HFF-Myc (cell line): ENCODE data around the gene CDC45.

ENCODE experiments used
- DNase-seq: peaks from one replicate; pipeline ENCODE4 v3.0.0-alpha.2; 2011; ENCODE audit warnings: low read depth; ENCODE audit errors: extremely low read depth
- H3K4me3 ChIP-seq: replicated peaks from 2 replicates; pipeline ENCODE4 v1.5.1; 2011; ENCODE audit warnings: low read depth, mild to moderate bottlenecking, control low read depth, low read length
- TF ChIP-seq, protein P1 (sequence below): IDR thresholded peaks from 2 replicates; pipeline ENCODE4 v1.5.1; 2012; ENCODE audit warnings: mild to moderate bottlenecking, low read depth, low read length, control low read depth; ENCODE audit errors: missing control alignments

CDC45 gene

DNA sequence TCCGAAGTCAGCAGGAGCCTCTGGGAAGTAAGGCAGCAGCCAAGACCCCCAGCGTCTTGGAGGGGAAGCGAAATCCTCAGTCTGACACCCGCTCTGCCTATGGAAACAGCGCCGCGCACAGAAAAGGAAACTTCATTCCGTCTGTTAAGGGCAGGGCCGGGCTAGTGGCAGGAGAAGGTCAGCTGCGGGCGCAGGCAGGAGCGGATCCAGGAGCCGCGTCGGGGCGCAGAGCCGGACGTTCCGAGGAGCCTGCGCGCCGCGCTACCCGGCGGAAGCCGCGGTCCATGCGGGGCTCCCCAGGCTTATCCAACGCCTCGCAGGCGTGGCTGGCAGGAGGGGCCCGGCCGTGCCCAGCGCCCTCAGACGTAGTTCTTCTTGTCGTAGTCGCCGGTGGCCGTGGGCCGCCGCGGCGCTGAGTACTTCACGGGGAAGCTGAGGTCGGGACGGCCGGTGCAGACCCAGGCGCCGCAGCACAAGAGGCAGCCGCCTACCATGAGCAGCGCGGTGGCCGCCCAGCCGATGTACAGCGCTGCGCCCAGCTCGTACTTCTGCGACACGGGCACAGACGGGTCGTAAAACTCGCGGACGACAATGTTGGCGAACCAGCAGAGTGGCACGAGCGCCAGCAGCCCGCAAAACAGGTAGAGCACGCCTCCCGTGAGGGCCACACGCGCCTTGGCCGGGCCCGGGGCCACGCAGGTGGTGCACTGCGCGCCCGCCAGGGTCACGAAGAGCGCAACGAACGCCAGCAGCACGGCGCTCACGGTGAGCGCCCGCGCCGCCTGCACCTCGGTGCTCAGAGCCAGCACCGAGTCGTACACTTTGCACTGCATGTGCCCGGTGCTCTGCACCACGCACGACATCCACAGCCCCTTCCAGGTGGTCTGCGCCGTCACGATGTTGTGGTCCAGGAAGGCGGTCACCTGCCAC lies 43.8 kb downstream of the CDC45 start:
- TF ChIP-seq, protein P1, sequence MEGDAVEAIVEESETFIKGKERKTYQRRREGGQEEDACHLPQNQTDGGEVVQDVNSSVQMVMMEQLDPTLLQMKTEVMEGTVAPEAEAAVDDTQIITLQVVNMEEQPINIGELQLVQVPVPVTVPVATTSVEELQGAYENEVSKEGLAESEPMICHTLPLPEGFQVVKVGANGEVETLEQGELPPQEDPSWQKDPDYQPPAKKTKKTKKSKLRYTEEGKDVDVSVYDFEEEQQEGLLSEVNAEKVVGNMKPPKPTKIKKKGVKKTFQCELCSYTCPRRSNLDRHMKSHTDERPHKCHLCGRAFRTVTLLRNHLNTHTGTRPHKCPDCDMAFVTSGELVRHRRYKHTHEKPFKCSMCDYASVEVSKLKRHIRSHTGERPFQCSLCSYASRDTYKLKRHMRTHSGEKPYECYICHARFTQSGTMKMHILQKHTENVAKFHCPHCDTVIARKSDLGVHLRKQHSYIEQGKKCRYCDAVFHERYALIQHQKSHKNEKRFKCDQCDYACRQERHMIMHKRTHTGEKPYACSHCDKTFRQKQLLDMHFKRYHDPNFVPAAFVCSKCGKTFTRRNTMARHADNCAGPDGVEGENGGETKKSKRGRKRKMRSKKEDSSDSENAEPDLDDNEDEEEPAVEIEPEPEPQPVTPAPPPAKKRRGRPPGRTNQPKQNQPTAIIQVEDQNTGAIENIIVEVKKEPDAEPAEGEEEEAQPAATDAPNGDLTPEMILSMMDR, result no peak
- no peak overlapping the region for H3K4me3 ChIP-seq
- no peak for DNase-seq

DNA sequence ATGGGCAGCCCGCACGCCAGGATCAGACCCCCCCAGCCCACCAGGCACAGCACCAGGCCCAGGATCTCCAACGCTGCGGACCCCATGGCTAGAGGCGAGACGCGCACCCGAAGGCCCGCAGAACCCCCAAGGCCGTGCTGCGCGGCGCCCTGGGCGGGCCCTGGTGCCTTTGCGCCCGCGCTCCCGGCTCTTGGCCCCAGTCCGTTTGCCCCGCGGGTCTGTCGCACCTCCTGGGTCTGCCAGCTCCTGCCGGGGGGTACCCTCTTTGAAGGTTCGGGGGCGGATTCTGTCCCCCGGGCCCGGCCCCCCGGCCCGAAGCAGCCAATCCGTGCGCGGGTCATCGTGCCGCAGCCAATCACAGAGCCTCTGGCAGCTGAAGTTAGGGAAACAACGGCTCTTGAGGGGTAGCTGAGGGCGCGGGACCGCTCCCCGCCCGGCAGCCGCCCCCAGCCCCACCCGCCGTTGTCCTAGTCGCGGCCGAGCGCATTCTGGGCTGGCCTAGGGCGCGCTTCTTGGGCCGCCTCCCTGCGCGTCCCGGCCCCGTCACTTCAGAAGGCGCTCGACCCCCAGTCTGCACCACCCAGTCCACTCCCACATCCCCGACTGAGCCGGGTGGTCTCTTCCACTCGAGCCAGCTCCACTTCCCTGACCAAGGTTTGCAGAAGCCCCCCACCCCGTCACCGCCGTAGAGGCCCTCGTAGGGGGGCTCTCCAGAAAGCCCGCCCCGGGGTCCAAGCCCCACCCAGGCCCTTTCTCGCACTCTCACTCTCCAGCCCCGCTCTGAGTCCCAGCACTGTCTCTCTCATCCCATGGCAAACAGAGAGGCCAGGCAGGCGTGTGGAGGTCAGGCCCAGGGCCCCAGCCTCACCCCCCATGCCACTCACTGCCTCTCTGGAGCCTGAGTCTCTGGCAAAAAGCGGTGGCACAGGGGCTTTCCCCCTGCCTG lies 44.7 kb downstream of the CDC45 start, which contains the start of gene CLDN5:
Gene CLDN5 (minus strand): TSS at position 241 of the 946 bp plus-strand sequence. CDS start 155 bp downstream, at position 86.
- H3K4me3 ChIP-seq, result peak within 1 kb of the TSS; percentile 7; the same call in 1 of the 2 replicates
- TF ChIP-seq, protein P1, result no peak
- no peak for DNase-seq

DNA sequence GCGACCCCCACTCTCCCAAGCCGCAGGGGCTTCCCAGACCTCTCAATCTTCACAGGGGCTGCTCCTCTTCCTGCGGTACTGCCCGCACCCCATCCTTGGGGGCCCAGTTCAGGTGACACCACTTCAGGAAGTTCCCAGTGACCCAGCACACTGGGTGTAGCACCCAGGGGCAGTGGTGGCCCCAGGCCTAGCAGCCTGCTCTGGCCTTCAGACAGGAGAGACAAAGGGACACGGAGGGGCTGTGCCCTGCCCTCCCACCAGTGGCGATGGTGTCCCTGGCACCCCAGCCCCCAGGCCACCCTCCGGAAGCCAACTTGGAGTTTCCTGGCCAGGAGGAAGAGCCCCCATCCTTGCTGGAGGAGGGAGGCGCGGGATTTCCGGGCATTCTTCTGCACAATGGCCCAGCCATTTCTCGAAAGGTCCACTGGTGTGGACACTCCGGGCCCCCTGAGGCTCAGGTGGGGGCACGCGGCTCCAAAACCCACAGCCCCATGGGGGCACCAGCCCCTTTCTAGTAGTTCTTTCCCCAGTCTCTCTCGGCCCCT lies 45.5 kb downstream of the CDC45 start:
- TF ChIP-seq, protein P1, result no peak
- no peak for DNase-seq
- no peak overlapping the region for H3K4me3 ChIP-seq

DNA sequence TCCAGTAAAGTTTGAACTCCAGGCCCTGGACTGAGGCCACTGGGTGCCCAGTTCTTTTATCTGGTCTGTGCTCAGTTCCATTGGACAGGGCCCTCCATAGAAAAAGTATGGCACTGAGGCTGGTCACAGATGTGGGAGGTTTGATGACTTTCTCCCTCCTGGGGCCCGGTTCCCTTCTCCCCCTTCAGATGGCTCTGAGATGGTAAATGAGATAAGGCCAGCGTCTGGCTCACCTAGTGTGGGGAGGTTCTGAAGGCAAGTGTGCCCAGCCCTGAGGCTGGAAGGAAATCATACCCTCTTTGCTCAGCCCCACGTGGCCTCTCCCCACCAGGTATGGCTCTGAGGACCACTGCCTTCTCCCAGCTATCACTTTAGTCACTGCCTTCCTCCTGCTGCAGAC lies 45.9 kb downstream of the CDC45 start:
- no peak overlapping the region for H3K4me3 ChIP-seq
- TF ChIP-seq, protein P1, result no peak
- DNase-seq, result no peak

DNA sequence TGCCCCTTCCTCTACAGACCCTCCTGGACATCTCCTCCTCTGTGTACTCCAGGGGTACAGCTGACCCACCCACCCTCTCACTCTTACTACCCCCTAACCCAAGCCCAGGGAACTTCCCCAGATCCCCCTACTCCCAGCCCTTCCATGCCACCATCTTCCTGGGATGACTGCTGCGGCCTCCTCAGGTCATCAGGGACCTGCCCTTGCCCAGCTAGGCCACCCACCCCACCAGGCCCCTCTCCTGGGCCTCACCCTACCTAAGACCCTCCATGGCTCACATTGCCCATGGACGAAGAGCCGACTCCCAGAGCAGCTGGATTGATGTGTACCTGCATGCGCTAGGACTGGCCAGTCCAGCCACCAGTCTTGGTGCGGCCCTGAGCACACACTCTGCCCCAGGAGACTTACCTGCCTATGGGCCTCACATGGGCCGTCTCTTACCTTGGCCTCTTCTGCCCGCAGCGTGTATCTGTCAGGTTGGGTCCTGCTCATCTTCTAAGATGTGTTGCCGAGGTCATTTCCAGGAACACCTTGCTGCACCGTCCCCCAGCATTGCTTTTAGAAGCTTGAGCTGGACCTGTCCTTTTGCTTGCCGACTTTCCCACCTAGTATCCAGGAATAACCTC lies 46.5 kb downstream of the CDC45 start:
- TF ChIP-seq, protein P1, result no peak
- H3K4me3 ChIP-seq, result no peak overlapping the region
- no peak for DNase-seq

DNA sequence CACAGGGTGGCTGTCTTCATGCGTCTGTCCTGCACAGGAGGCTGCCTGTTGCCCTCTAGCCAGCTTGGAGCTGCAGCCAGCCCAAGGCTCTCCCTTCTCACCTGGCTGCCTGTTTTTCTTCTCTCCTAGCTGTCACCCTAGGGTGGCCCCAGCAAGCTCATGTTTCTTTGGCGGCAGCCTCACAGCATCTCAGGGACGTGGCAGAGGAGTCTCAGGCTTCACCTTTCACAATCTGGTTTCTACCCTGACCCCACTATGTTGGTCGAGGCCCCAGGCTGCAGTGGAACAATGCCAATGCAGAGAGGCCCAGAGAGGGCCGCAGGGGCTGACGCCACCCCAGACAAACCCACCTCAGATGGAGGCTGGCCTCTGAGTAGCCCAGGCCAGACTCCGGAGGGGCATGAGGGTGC lies 47.0 kb downstream of the CDC45 start:
- TF ChIP-seq, protein P1, result no peak
- no peak for DNase-seq
- no peak overlapping the region for H3K4me3 ChIP-seq
